ENCODE results near the gene SLC6A2.

Gene SLC6A2

DNA sequence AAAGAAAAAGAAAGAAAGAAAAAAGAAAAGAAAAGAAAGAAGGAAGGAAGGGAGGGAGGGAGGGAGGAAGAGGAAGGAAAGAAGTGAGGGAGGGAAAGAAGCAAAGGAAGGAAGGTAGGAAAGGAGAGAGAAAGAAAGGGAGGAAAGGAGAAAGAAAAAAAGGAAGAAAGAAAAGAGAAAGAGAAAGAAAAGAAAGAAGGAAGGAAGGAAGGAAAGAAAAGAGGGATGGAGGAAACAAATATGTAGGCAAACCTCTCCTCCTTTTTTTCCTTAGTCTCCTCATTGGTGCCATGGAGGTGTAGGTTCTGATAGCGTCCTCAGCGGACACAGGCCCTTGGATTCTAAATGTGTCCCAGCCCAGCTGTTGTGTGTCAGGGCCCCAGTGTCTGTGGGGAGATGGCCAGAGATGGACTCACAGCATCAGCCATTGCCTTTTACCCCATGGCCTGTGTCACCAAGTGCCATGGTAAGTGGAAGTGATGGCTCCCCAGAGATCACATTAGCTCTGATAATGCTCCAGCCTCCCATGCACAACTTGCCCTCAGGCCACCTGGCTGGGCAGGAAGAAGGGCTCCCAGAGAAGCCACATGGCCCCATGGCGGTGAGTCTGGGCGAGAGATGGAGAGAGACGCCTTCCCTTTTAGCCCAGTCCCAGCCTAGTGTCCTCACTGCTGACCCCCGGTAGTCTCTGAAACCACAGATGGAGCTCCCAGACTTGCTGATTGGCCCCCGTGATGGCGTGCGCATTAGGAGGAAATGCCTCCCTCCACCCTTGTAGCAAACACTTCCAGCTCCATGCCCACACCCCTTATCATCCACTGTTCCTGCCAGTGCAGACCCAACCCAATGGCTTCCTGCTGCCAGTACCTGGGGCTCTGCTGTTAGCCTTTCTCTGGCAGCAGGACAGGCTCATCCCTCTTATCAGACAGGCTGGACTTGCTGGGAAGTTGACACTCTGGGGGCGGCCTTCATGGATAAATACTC, 3.7 kb upstream of the SLC6A2 start:
- DNase-seq = no peak

DNA sequence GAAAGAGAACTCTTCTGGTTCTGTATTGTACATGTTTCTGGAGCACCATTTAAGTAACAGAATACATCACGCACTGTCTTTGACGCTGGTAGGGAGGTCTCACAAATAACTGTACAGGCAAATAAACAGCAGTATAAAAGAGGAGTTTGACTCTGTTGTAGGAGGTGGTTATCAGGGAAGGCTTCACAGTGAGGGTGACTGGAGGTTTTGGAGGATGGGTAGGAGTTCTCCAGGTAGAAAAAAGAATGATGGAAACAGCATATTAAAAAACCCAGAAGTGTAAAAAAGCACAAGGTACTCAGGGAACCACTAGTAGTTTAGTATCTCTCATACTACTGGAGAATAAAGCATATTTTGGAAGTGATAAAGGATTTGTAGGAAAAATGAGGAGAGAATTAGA, 2.7 kb upstream of the SLC6A2 start:
- no peak for DNase-seq

DNA sequence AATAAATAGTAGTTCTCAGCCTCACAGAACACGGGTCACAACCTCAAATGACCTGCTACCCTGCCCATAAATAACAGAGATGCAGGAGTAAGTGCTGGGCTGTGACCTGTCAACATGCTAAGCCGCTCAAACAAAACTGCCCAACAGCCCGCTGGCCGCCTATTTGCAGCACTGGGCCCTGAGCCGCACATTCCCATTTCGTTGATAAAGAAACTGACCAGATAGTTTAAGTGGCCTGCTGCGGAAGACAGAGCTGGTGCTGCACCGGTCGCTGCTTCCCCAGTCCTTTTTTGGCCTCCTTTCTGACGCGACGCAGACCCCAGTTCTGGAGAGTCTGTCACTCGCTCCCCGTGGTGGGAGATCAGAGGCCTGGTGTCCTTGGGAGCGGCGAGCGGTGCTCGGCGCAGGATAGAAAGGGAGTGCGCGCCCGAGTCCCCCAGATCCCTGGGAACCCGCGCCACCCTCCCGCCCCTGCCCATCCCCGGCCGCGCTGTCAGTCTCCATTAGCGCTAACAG, 349 bp upstream of the SLC6A2 start:
- DNase-seq = no peak

GRCh38 chr16:55656691-55657092, 904 bp downstream of the SLC6A2 start:
- no peak for DNase-seq

DNA sequence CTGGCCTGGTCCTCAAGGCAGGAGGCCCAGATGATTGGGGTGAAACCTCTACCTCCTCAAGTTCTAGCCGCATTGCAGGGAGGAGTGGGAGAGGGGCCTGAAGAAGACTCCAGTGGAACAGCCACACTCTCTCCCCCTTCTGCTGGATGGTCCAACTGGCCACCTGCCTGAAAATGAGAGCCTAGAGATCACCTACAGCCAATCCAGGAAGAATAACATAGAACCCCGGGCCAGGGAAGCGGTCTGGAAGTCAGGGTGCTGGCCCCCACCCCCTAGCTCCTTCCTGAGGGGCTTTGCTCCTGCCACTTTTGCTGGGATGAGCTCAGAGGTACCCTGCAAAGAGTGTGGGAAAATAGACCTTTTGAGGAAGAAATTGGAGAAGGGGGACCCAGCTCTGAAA, 1.8 kb downstream of the SLC6A2 start:
- no peak for DNase-seq

DNA sequence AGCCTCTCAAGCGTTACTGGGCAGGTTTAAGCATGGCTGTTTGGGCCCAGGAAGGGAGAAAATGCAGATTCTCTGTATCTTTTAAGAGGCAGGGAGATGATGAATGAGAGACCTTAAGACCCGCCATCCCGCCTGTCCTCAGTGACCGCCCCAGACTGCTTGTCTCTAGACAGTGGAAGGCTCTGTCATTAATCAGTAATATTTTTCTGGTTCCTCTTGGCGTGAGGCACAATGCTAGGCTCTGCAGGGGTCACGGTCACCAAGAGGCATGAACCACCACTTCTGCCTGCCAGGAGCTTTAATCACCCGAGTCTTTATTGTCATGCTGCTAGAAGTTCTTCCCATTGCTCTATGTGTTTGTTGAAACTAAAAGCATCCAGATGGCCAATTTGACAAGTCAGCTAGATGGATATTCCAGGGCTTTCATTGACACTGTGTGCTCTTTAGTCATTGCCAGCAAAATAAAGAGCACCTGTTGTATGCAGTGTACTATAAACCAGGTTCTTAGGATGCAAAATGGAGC, 3.2 kb downstream of the SLC6A2 start:
- DNase-seq = peak; percentile 79

DNA sequence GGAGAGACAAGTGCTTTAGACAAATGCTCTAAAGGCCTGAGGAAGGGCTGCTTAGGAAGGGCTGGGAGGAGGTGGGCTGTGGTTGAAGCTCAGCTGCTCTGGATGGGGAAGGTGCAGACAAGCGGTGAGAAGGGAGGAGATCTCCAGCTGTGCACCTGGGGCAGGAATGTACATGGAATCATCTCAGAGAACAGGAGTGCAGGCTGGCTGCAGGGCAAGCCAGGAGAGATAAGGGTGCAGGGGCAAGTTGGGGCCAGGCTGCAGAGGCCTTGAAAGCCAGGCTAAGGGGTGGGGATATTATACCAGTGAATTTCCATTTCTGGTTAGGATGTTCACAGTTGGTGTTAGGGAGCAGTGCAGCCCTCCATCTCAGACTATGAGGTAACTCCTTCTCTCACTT, 4.2 kb downstream of the SLC6A2 start:
- no peak for DNase-seq

GRCh38 chr16:55660828-55661227, 5.0 kb downstream of the SLC6A2 start:
- DNase-seq = no peak

DNA sequence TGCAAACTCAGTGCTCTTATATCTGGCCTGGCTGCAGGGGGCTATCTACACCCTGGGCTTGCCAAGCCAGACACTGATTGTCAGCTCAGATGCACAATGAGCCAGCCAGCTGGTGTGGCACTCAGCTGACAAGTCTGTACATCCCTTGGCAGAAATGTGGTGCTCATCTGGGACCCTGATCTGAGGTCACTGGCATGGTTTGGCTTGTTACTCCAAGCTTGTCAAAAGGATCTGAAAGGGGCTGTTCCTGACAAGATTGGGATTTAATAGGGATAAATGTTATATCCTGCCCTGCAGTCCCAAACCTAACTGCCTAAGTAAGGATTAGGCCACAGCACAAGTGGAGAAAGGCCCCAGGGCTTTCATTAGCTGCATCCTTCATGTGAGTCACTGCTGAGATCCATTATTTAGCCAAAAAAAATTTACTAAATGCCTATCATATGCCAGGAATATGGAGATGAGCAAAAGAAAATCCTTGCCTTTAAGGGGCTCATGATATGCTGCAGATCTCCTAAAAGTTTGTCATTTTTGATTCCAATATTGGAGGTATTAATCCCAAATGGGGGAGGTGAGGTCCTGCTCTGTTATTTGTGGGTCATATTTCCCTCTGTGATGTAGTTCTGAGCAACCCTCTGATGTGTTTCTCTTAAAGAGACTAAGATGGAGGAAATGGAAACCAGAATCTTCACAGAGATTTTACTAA, 6.3 kb downstream of the SLC6A2 start:
- peak; percentile 77 for DNase-seq

GRCh38 chr16:55662644-55663031, 6.8 kb downstream of the SLC6A2 start:
- DNase-seq = peak; percentile 75

- DNase-seq = no peak
These were observed 7.4 kb downstream of the SLC6A2 start for GRCh38 chr16:55663225-55663624.

- no peak for DNase-seq
These were observed 8.2 kb downstream of the SLC6A2 start for GRCh38 chr16:55663765-55664677.

DNA sequence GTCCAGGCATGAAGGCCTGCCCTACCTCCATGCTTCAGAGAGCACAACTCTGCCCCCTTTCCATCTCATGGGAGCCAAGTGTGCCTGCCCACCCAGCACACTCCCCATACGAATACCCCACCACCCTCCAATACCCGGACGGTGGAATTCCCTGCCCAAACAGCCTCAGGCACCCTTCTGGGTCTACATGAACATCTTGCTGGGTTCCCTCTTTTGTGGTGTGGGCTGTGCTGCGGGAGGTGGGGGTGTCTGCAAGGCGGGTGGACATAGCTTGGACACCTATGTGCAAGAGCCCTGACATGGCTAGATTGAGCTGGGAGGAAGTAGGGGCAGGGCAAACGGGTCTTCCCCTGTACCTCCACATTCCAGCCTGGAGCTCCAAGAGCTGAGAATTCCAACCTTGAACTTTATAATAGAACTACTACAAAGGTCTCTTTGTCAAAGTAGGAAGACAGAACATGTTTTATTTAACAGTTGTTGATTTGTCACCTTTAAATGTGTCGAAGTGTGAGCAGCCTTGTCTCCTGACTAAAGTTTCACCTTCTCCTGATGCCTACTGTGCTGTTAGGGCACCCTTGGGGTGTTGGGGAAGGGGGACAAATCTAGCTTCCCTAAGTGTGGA, 9.1 kb downstream of the SLC6A2 start:
- no peak for DNase-seq

DNA sequence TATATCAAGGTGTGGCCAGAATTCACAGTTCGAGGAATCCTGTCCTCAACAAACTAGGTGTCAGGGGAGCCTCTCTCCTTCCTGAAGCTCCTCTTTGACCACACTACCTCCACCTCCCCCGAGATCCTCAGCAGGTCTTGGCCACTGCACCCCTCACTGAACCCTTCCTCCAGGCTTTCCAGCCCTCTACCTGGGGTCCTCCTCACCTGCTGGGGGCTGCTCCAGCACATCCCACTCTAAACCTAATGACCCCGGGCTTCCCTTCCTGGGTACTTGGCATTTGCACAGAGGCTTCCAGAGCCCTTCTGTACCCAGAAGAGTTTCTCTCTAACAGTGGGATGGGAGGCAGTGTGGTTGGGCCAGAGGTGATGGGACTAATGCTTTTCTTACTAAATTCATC, 9.7 kb downstream of the SLC6A2 start:
- no peak for DNase-seq

DNA sequence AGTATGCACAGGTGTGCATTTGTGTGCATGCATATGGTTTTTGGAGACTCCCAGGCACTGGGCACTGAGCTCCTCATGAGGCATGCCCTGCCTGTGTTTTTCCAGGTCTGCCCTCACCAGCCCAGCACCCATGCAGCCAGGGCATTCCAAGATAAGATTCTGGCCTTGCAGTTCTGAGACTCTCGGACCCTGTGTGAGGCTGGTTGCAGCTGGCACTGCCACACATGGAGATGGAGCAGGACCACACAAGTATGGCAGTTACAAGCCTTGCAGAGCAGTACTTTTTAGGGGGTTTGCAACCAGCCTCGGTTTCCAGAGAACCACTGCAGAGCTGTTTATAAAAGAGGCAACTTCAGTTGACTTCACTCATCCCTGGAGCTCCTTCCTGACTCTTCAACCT, 10.2 kb downstream of the SLC6A2 start:
- no peak for DNase-seq

DNA sequence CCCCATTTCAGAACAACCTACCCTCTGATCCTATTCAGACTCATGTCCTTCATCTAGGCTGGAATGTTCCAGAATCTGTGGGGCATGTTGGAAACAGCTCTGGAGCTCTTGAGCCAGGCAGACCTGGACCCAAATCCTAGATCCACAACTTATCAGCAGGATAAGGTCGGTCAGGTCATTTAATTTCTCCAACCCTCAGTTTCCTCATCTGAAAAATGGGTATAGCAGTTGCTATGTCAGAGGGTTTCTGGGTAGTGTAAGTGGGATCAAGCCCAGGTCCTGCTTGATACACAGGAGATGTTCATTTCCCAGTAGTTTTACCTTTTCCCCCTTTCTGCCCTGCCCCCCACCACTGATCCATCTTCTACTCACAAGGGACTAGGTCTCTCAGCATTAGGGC, 12.0 kb downstream of the SLC6A2 start:
- DNase-seq = no peak

- DNase-seq = no peak
These were observed 12.8 kb downstream of the SLC6A2 start for GRCh38 chr16:55668340-55669281.

GRCh38 chr16:55671206-55671973, 15.6 kb downstream of the SLC6A2 start:
- no peak for DNase-seq

GRCh38 chr16:55671974-55672280, 16.1 kb downstream of the SLC6A2 start:
- no peak for DNase-seq

DNA sequence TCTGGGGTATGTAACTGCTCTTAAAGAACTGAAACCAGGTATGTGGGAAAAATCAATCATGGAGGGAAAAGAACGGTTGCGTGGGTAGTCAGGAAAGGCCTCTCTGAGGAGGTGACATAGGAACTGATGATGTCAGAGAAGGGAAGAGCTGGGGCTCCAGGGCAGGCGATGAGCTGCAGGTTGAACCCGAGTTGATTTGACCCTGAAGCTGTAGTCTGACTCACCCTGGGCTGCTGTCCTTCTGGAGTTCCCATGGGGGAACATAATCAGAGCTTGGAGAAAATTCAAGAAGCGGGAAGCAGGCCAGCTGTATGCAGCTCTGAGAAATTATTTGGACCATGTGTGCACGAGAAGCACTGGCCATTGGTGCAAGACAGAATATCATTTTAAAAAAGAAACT, 16.7 kb downstream of the SLC6A2 start:
- no peak for DNase-seq

All from NCI-H1694 (cell line).